Endothelial cell of umbilical vein (primary cell): Measurements from ENCODE around the gene PDE1C. TPM values are rescaled to one million over a fixed set of nuclear protein-coding genes. Genes with fewer than 3 reads are reported as not detected.

Source experiments
- BruUV-seq: library from RNA; stranded (reverse); fragments of 400-500 nt; replicated peaks from 2 replicates; lab custom pipeline; 2021; lab: Mats Ljungman, UMichigan
- CTCF ChIA-PET: fragments of 300-600, 350-600 bp; sonication (Branson Sonifier 250); formaldehyde crosslinking; loops from one replicate; lab custom pipeline; 2021; ENCODE audit warnings: antibody characterized with exemption, inconsistent platforms; lab: Charles Lee
- POLR2A ChIA-PET: fragments of 300-600, 350-600 bp; sonication (Branson Sonifier 250); formaldehyde crosslinking; loops from one replicate; lab custom pipeline; 2021; ENCODE audit warnings: antibody characterized with exemption, inconsistent platforms; lab: Charles Lee
- DNase-seq: peaks from one replicate; pipeline ENCODE4 v3.0.0-alpha.2; 2011; ENCODE audit warnings: low read depth, low spot score
- FAIRE-seq: peaks from 2 replicates; lab custom pipeline; 2011; peaks lifted over from hg19 to GRCh38; lab: Jason Lieb, UNC
- H2AFZ ChIP-seq: 2 replicates; pipeline ENCODE4 v1.6.0; 2012; ENCODE audit warnings: low read depth, low read length, control low read depth, inconsistent platforms
- H3K27ac ChIP-seq: 2 replicates; pipeline ENCODE4 v1.5.1; 2011; ENCODE audit warnings: low read depth, mild to moderate bottlenecking, control low read depth, low read length, moderate library complexity; ENCODE audit not compliant: insufficient read depth
- H3K27me3 ChIP-seq, 2 experiments: 2 replicates each; pipeline versions ENCODE4 v1.6.0 to v1.6.1; 2011; ENCODE audit warnings: low read length in 2 of 2, mixed read lengths in 1 of 2; ENCODE audit not compliant: control insufficient read depth in 2 of 2, insufficient read depth in 2 of 2
- H3K36me3 ChIP-seq, 2 experiments: 2 replicates in 1 of 2; 3 replicates in 1 of 2; pipeline ENCODE4 v1.5.1; 2011; ENCODE audit warnings: low read length in 2 of 2, mild to moderate bottlenecking in 1 of 2, moderate library complexity in 1 of 2; ENCODE audit not compliant: control insufficient read depth in 2 of 2, insufficient read depth in 2 of 2; ENCODE audit errors: extremely low read depth in 1 of 2
- H3K4me1 ChIP-seq: 3 replicates; pipeline ENCODE4 v1.5.1; 2011; ENCODE audit warnings: mild to moderate bottlenecking, low read length; ENCODE audit not compliant: control insufficient read depth, insufficient read depth; ENCODE audit errors: extremely low read depth
- H3K4me2 ChIP-seq: 2 replicates; pipeline ENCODE4 v1.6.1; 2011; ENCODE audit warnings: low read length, control low read depth, mixed read lengths; ENCODE audit not compliant: insufficient read depth
- H3K4me3 ChIP-seq, 3 experiments: fragments of 200-600 bp in 1 of 3; sonication (generic), shearing (Covaris generic) in 1 of 3; replicated peaks in 1 of 3; 2 replicates each; pipeline ENCODE4 v1.5.1; 2011 to 2016; ENCODE audit warnings: control low read depth in 3 of 3, low read length in 3 of 3, mild to moderate bottlenecking in 2 of 3, inconsistent platforms in 1 of 3, low read depth in 1 of 3, moderate library complexity in 1 of 3; ENCODE audit not compliant: insufficient read depth in 1 of 3
- H3K79me2 ChIP-seq: 2 replicates; pipeline ENCODE4 v1.6.0; 2012; ENCODE audit warnings: low read length, inconsistent platforms; ENCODE audit not compliant: control insufficient read depth, insufficient read depth
- H3K9ac ChIP-seq: replicated peaks from 2 replicates; pipeline ENCODE3; 2011; ENCODE audit warnings: low read length, control low read depth; ENCODE audit not compliant: insufficient read depth; ENCODE audit errors: extremely low read depth
- H3K9me1 ChIP-seq: replicated peaks from 3 replicates; pipeline ENCODE4 v1.6.0; 2011; ENCODE audit warnings: mild to moderate bottlenecking, low read length; ENCODE audit not compliant: control insufficient read depth, insufficient read depth; ENCODE audit errors: extremely low read depth
- H3K9me3 ChIP-seq: replicated peaks from 2 replicates; pipeline ENCODE4 v1.5.1; 2012; ENCODE audit warnings: low read length, inconsistent platforms; ENCODE audit not compliant: control insufficient read depth, insufficient read depth
- H4K20me1 ChIP-seq: replicated peaks from 2 replicates; pipeline ENCODE3; 2011; ENCODE audit warnings: mild to moderate bottlenecking, low read length; ENCODE audit not compliant: control insufficient read depth, insufficient read depth; ENCODE audit errors: extremely low read depth
- CTCF ChIP-seq, 2 donors: IDR thresholded peaks; 1 replicate in 1 of 2; 2 replicates in 1 of 2; pipeline ENCODE4 v1.5.1; 2011; ENCODE audit warnings: low read length in 2 of 2, mild to moderate bottlenecking in 2 of 2, moderate library complexity in 2 of 2, control low read depth in 1 of 2, inconsistent platforms in 1 of 2, low read depth in 1 of 2; ENCODE audit not compliant: insufficient read depth in 1 of 2; ENCODE audit errors: extremely low read depth in 1 of 2
- GATA2 ChIP-seq: IDR thresholded peaks from 2 replicates; pipeline ENCODE4 v1.7.0; 2011; ENCODE audit warnings: low read depth, mild to moderate bottlenecking, moderate library complexity, mixed read lengths, low read length; ENCODE audit not compliant: insufficient read length, insufficient read depth
- POLR2A ChIP-seq: IDR thresholded peaks from 2 replicates; pipeline ENCODE4 v1.6.1; 2012; ENCODE audit warnings: low read depth, mild to moderate bottlenecking, control low read depth, low read length
- POLR2AphosphoS5 ChIP-seq: IDR thresholded peaks from 2 replicates; pipeline ENCODE4 v1.6.1; 2012; ENCODE audit warnings: low read depth, mild to moderate bottlenecking, control low read depth, low read length, moderate library complexity; ENCODE audit not compliant: insufficient read depth
- dilution Hi-C: fragments of 300-500 bp; cut with MboI; formaldehyde crosslinking; loops from one replicate; pipeline ENCODE4 v1.15.0; 2019; ENCODE audit warnings: low sequenced_read_pairs; ENCODE audit not compliant: extremely low pct_ligation_motif_present
- intact Hi-C: fragments of 100-400 bp; cut with micrococcal nuclease; formaldehyde crosslinking; loops from one replicate; pipeline ENCODE4 v1.10.0; 2022
- polyA plus RNA-seq, 4 experiments: library from polyadenylated mRNA; depleted of rRNA in 3 of 4; stranded (reverse) in 3 of 4; unstranded in 1 of 4; fragments of >200 nt; gene quantifications; 2 replicates each; pipeline versions ENCODE4 v1.2.1 to v1.2.3, GENCODE V29; 2011 to 2012; ENCODE audit warnings: missing spikeins in 1 of 4
- total RNA-seq: library from RNA; stranded (reverse); gene quantifications from 2 replicates; pipeline ENCODE4 v1.2.3, GENCODE V29; 2021

Gene PDE1C
- total and polyA plus RNA-seq, 2 donors (not counting 3 experiments of a cell fraction or from before 2014, with no cell fraction given) = 0.90 to 3.1 TPM

DNA sequence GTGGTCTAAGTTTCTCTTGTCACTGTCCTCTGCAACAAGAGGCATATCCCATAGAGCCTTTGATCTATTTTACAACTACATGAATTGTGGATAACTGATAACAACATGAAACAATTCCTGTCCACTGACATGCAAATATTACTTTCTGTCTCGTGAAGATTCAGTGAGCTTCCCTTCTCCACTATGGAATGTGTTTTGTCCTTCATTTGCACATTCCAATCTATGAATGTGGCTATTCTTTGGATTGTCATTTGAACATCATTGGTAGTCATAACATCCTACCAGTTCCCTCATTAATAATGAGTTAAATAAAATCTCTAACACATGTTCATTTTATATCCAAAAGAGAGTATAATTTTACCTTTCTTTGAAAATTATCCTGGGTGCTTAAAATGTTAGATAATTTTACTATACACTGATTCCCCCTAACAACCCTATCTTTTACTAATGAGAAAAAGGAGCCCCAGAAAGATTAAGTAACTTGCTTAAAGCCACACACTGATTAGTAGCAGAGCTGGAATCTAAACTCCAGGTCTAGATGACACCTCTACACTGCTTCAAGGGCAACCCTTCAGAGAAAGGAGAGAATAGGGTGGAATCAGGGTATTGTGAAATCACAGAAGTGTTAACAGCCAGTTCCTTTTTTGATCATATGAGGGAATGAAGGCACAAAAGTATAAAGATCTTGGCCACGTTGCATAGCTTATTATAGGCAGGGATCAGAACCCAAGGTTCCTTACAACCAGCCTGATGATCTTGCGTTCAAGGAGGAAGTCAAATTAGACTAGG is 39.1 kb downstream of the PDE1C start:
- Histone ChIP-seq H3K27ac (no peak overlapping the region), H3K9me1 (no peaks in the 10 kb centered on the region), H3K36me3 (no peaks in the 10 kb centered on the region), H3K4me2 (no peak overlapping the region), H3K27me3 (peaks cover 0 to 6% of the 10 kb centered on the region in 2 experiments), H2AFZ (no peak overlapping the region), H3K9me3 (no peaks in the 10 kb centered on the region), H4K20me1 (no peaks in the 10 kb centered on the region), H3K4me3 (no peak overlapping the region), H3K9ac (no peak overlapping the region), H3K4me1 (no peaks in the 10 kb centered on the region), H3K79me2 (no peaks in the 10 kb centered on the region)
- intact Hi-C loops (no loop called here), dilution Hi-C loops (no loop called here)
- no peak for FAIRE-seq
- no TSS peak for BruUV-seq
- DNase-seq = no peak
- POLR2A ChIA-PET = no interaction called here
- TF ChIP-seq POLR2A (no peak), GATA2 (no peak)
- CTCF ChIA-PET = no interaction called here

GRCh38 chr7:32026083-32026425 is 44.2 kb downstream of the PDE1C start:
- Histone ChIP-seq H2AFZ (no peak overlapping the region), H3K9ac (no peak overlapping the region), H3K27me3 (peaks cover 0 to 6% of the 10 kb centered on the region in 2 experiments), H3K79me2 (no peaks in the 10 kb centered on the region), H3K9me3 (no peaks in the 10 kb centered on the region), H3K4me3 (no peak overlapping the region), H3K4me1 (no peaks in the 10 kb centered on the region), H3K27ac (no peak overlapping the region), H3K36me3 (no peaks in the 10 kb centered on the region), H3K4me2 (no peak overlapping the region), H3K9me1 (no peaks in the 10 kb centered on the region), H4K20me1 (no peaks in the 10 kb centered on the region)
- POLR2A ChIA-PET = no interaction called here
- TF ChIP-seq CTCF (IDR thresholded peaks at IDR 0.05; ENCODE audit: extremely low read depth in 1 of 2, insufficient read depth in 1 of 2, low read depth in 1 of 2, low read length in 2 of 2) = no peak
- TF ChIP-seq GATA2 = no peak
- no peak for TF ChIP-seq POLR2AphosphoS5
- BruUV-seq = no TSS peak
- dilution Hi-C loops (no loop called here), intact Hi-C loops (no loop called here)
- DNase-seq = no peak
- FAIRE-seq = no peak
- CTCF ChIA-PET = no interaction called here
